ENCODE measurements around the gene TRPC4AP.
A peak's percentile ranks its signal among the peaks of the same experiment; 100 is the strongest.
"Not testable (repeated sequence)": the region's sequence is repeated elsewhere in the genome, so short reads cannot be mapped to it uniquely, and the experiment has no call there.

Gene TRPC4AP

GRCh38 chr20:35055445-35056276 lies 36.9 kb downstream of the TRPC4AP start:
- no peak overlapping the region for H3K4me3 ChIP-seq (ENCODE audit: low read length)
- peak; percentile 46 for DNase-seq (ENCODE audit: low read depth)
- TF ChIP-seq, protein P1, sequence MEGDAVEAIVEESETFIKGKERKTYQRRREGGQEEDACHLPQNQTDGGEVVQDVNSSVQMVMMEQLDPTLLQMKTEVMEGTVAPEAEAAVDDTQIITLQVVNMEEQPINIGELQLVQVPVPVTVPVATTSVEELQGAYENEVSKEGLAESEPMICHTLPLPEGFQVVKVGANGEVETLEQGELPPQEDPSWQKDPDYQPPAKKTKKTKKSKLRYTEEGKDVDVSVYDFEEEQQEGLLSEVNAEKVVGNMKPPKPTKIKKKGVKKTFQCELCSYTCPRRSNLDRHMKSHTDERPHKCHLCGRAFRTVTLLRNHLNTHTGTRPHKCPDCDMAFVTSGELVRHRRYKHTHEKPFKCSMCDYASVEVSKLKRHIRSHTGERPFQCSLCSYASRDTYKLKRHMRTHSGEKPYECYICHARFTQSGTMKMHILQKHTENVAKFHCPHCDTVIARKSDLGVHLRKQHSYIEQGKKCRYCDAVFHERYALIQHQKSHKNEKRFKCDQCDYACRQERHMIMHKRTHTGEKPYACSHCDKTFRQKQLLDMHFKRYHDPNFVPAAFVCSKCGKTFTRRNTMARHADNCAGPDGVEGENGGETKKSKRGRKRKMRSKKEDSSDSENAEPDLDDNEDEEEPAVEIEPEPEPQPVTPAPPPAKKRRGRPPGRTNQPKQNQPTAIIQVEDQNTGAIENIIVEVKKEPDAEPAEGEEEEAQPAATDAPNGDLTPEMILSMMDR (conservative IDR thresholded peaks at IDR 0.05; ENCODE audit: low read length), result no peak

DNA sequence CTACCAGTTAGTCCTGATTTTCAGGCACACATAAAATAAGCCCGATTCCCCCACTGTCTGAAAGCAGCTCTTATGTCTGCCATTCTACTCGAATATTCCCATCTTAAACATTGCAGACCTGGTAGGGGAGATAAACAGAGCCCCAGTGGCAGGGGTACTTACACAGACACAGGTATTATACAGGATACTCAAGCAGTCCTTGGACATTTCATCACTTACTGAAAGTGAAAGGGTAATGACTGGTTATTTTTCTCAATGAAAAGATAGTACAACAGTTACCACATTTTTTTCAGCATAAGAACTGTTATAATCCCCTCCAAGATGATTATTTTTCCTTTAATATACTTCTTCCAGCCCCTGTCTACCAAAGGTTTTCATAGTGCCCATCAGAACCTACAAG lies 37.8 kb downstream of the TRPC4AP start:
- TF ChIP-seq, protein P1 (conservative IDR thresholded peaks at IDR 0.05; ENCODE audit: low read length), result no peak
- H3K4me3 ChIP-seq (ENCODE audit: low read length), result no peak overlapping the region
- no peak for DNase-seq (ENCODE audit: low read depth)

DNA sequence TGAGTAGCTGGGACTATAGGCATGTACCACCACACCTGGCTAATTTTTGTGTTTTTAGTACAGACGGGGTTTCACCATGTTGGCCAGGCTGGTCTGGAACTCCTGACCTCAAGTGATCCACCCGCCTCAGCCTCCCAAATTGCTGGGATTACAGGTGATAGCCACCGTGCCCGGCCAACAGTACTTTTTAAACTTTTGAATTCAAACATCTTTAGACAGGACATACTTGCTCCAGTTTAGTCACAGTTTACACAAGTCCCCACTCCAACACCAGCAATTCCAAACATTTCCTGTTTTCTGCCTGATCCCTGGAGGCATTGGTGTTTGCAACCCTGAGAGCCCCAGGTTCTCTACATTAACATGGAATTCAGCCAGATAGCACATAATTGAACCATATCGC lies 40.0 kb downstream of the TRPC4AP start:
- not testable (repeated sequence) for H3K4me3 ChIP-seq (ENCODE audit: low read length)
- DNase-seq (ENCODE audit: low read depth), result peak; percentile 51

GRCh38 chr20:35049776-35050352 lies 42.7 kb downstream of the TRPC4AP start:
- TF ChIP-seq, protein P1 (conservative IDR thresholded peaks at IDR 0.05; ENCODE audit: low read length), result no peak
- DNase-seq (ENCODE audit: low read depth), result peak; percentile 1
- H3K4me3 ChIP-seq (ENCODE audit: low read length), result no peak overlapping the region

DNA sequence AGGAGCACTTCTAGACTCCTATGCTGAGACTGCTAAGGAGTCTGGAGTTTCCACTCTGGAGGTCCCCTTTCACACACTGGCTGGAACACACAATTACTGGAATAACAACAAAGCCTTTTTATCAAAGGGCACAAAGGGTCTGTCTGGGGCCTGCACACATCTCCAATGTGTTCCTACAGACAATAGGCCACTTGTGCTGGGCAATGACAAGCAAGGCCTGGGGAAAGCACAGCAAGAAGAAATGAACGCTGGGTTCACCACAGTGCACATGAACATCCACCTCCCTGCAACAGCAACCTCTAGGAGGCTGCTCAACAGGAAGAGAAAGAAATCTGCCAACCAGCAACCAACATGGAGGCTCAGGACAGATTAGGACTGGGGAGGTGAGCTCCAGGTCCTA lies 43.9 kb downstream of the TRPC4AP start:
- no peak overlapping the region for H3K4me3 ChIP-seq (ENCODE audit: low read length)
- no peak for DNase-seq (ENCODE audit: low read depth)
- TF ChIP-seq, protein P1 (conservative IDR thresholded peaks at IDR 0.05; ENCODE audit: low read length), result no peak

GRCh38 chr20:35042268-35042667 lies 50.3 kb downstream of the TRPC4AP start:
- TF ChIP-seq, protein P1 (conservative IDR thresholded peaks at IDR 0.05; ENCODE audit: low read length), result no peak
- no peak for DNase-seq (ENCODE audit: low read depth)
- no peak overlapping the region for H3K4me3 ChIP-seq (ENCODE audit: low read length)

- no peak for DNase-seq (ENCODE audit: low read depth)
- H3K4me3 ChIP-seq (ENCODE audit: low read length), result no peak overlapping the region
- TF ChIP-seq, protein P1 (conservative IDR thresholded peaks at IDR 0.05; ENCODE audit: low read length), result no peak
Measured at GRCh38 chr20:35040646-35041045, 52.0 kb downstream of the TRPC4AP start.

Data from AG10803 (cell line).